Memory B cell (primary cell): ENCODE results near the gene RAB5A.
"Not testable (repeated sequence)": the region's sequence is repeated elsewhere in the genome, so short reads cannot be mapped to it uniquely, and the experiment has no call there.

Experiments
- ATAC-seq: fragments of 150-1000 bp; cut with Tn5 transposase; 2 replicates; pipeline ENCODE4 v1.10.0; 2021; ENCODE audit warnings: low read depth, mild to moderate bottlenecking, moderate library complexity
- DNase-seq, 2 donors: peaks; one replicate each; pipeline ENCODE4 v3.0.0; 2022; ENCODE audit warnings: low spot score in 2 of 2
- H3K27ac Mint-ChIP-seq: one replicate; pipeline ENCODE4 v1.8.0; 2022; ENCODE audit warnings: mild to moderate bottlenecking, moderate library complexity, mixed read lengths
- H3K27me3 Mint-ChIP-seq: one replicate; pipeline ENCODE4 v1.8.0; 2022; ENCODE audit warnings: mixed read lengths
- H3K36me3 Mint-ChIP-seq: one replicate; pipeline ENCODE4 v1.8.0; 2022; ENCODE audit warnings: mild to moderate bottlenecking, mixed read lengths
- H3K4me1 Mint-ChIP-seq: one replicate; pipeline ENCODE4 v1.8.0; 2022; ENCODE audit warnings: mixed read lengths
- H3K4me3 Mint-ChIP-seq: one replicate; pipeline ENCODE4 v1.8.0; 2022; ENCODE audit warnings: mild to moderate bottlenecking, moderate library complexity, mixed read lengths
- H3K9me3 Mint-ChIP-seq: one replicate; pipeline ENCODE4 v1.8.0; 2022; ENCODE audit warnings: mixed read lengths

RAB5A gene

DNA sequence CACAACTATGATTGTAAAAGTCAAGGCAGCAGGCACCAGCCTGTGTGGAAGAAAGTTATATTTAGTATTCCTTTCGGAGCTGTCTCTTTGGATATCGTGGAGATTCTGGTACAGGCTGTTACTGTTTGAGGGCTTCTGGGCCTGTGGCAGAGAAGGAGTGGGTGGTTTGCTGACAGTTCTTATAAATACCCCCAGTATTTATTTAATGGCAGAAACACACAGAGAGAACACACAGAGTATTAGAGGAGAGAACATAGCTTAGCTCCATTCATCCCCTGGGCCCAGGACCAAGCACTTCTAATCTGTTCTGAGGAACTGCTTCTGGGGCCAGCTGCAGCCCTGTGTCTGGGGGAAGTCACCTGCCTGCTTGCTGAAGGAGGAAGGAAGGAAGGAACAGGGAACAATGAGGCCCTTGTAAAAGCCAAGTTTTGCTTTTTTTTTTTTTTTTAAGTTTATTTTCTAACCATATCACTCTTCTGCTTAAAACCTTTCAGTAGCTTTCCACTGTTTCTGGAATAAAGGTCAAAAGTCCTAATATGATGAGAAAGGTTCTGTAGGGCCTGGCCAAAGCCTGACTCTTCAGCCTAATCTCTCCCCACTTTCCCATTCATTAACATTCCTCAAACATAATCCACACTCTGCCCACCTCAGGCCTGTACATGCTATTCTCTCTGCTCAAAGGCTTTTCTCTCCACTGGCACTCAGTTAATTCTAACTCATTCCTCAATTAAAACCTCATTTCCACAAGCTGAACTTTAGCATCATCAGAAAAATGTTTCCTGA lies 76.9 kb downstream of the RAB5A start:
- ATAC-seq = peak; percentile 70
- Mint-ChIP-seq H3K4me3 (no peak overlapping the region), H3K36me3 (no peaks in the 10 kb centered on the region), H3K4me1 (peaks cover 8% of the 10 kb centered on the region), H3K9me3 (no peaks in the 10 kb centered on the region), H3K27ac (no peak overlapping the region), H3K27me3 (no peaks in the 10 kb centered on the region)
- no peak for DNase-seq

GRCh38 chr3:20027136-20027535 lies 80.2 kb downstream of the RAB5A start:
- DNase-seq (no peak), ATAC-seq (no peak)
- no peaks in the 10 kb centered on the region for H3K36me3 Mint-ChIP-seq
- H3K9me3 Mint-ChIP-seq = no peaks in the 10 kb centered on the region
- no peak overlapping the region for H3K4me3 Mint-ChIP-seq
- H3K27me3 Mint-ChIP-seq = no peaks in the 10 kb centered on the region
- H3K27ac Mint-ChIP-seq = no peak overlapping the region
- H3K4me1 Mint-ChIP-seq = peaks cover 8% of the 10 kb centered on the region

- Mint-ChIP-seq H3K4me1 (peaks cover 5% of the 10 kb centered on the region), H3K27me3 (no peaks in the 10 kb centered on the region), H3K27ac (no peak overlapping the region), H3K9me3 (no peaks in the 10 kb centered on the region), H3K4me3 (no peak overlapping the region), H3K36me3 (no peaks in the 10 kb centered on the region)
- DNase-seq = no peak
- no peak for ATAC-seq
Measured at GRCh38 chr3:20028905-20029331, 82.0 kb downstream of the RAB5A start.

GRCh38 chr3:20031939-20032338 lies 85.0 kb downstream of the RAB5A start:
- DNase-seq = not testable (repeated sequence)

More at GRCh38 chr3:20031939-20032338, 85.0 kb downstream of the RAB5A start:
- H3K4me3 Mint-ChIP-seq, H3K36me3 Mint-ChIP-seq, H3K27ac Mint-ChIP-seq, H3K27me3 Mint-ChIP-seq, H3K4me1 Mint-ChIP-seq, ATAC-seq, H3K9me3 Mint-ChIP-seq: not testable (repeated sequence)
